HepG2 (cell line): ENCODE results near the gene SYNE3. TPM values are rescaled to one million over a fixed set of nuclear protein-coding genes. Genes with fewer than 3 reads are reported as not detected.

Source experiments
- ATAC-seq: fragments of 200-7000 bp; cut with Tn5 transposase; 3 replicates; pipeline ENCODE4 v1.9.1; 2020; ENCODE audit warnings: mild to moderate bottlenecking, moderate library complexity
- BruUV-seq: library from RNA; stranded (reverse); fragments of 400-500 nt; replicated peaks from 2 replicates; lab custom pipeline; 2021; lab: Mats Ljungman, UMichigan
- CTCF ChIA-PET: fragments of 300-600 bp; formaldehyde crosslinking; extraction: SDS; loops from one replicate; lab custom pipeline; 2021; ENCODE audit warnings: low total read pairs, inconsistent platforms, low intra/inter-chr PET ratio; lab: Yijun Ruan, JAX
- POLR2A ChIA-PET: fragments of 350-600 bp; sonication (Branson Sonifier 250); formaldehyde crosslinking; loops from one replicate; lab custom pipeline; 2020; ENCODE audit warnings: antibody characterized with exemption, inconsistent platforms; lab: Yijun Ruan, JAX
- DNase-seq: peaks from one replicate; pipeline ENCODE4 v3.0.0-alpha.2; 2015; ENCODE audit warnings: low spot score
- FAIRE-seq: peaks from 3 replicates; lab custom pipeline; 2011; peaks lifted over from hg19 to GRCh38; lab: Jason Lieb, UNC
- H2AFZ ChIP-seq: one replicate; pipeline ENCODE4 v1.6.1; 2011; ENCODE audit warnings: low read length, inconsistent platforms
- H3K27ac ChIP-seq: fragments of 300-600 bp; 3 replicates; pipeline ENCODE4 v1.8.0; 2011; ENCODE audit warnings: mixed run types, mild to moderate bottlenecking, mixed read lengths, low read length, inconsistent platforms; ENCODE audit not compliant: insufficient read depth; ENCODE audit errors: extremely low read length
- H3K27me3 ChIP-seq, 2 experiments: fragments of 200-600 bp in 1 of 2; 2 replicates in 1 of 2; 3 replicates in 1 of 2; pipeline versions ENCODE4 v1.6.0 to v1.8.0; 2011; ENCODE audit warnings: low read length in 2 of 2, mild to moderate bottlenecking in 2 of 2, moderate library complexity in 2 of 2, inconsistent platforms in 1 of 2; ENCODE audit not compliant: insufficient read depth in 2 of 2, control insufficient read depth in 1 of 2
- H3K36me3 ChIP-seq, 2 experiments: fragments of 200-600 bp in 1 of 2; replicated peaks in 1 of 2; 2 replicates in 1 of 2; 3 replicates in 1 of 2; pipeline versions ENCODE4 v1.5.1 to v1.8.0; 2011; ENCODE audit warnings: low read length in 2 of 2, inconsistent platforms in 1 of 2; ENCODE audit not compliant: insufficient read depth in 2 of 2, control insufficient read depth in 1 of 2
- H3K4me1 ChIP-seq: 2 replicates; pipeline ENCODE4 v1.5.1; 2012; ENCODE audit warnings: low read length, inconsistent platforms; ENCODE audit not compliant: insufficient read depth
- H3K4me2 ChIP-seq: 2 replicates; pipeline ENCODE4 v1.6.0; 2011; ENCODE audit warnings: low read depth, low read length, inconsistent platforms
- H3K4me3 ChIP-seq, 3 experiments: fragments of 200-600 bp in 1 of 3; sonication (generic), shearing (Covaris generic) in 1 of 3; replicated peaks in 1 of 3; 2 replicates each; pipeline ENCODE4 v1.5.1; 2011 to 2016; ENCODE audit warnings: low read length in 3 of 3, inconsistent platforms in 2 of 3, low read depth in 2 of 3, mild to moderate bottlenecking in 2 of 3, control low read depth in 1 of 3, mixed read lengths in 1 of 3; ENCODE audit not compliant: insufficient read depth in 1 of 3
- H3K79me2 ChIP-seq: one replicate; pipeline ENCODE4 v1.6.1; 2011; ENCODE audit warnings: low read length, inconsistent platforms; ENCODE audit not compliant: insufficient read depth
- H3K9ac ChIP-seq: 2 replicates; pipeline ENCODE4 v1.6.0; 2011; ENCODE audit warnings: mild to moderate bottlenecking, low read depth, low read length, inconsistent platforms; ENCODE audit not compliant: insufficient read depth
- H3K9me3 ChIP-seq: 2 replicates; pipeline ENCODE4 v1.5.1; 2012; ENCODE audit warnings: mild to moderate bottlenecking, low read length
- H4K20me1 ChIP-seq: 2 replicates; pipeline ENCODE4 v1.6.0; 2011; ENCODE audit warnings: inconsistent platforms, mild to moderate bottlenecking, low read length, moderate library complexity; ENCODE audit not compliant: insufficient read depth
- ATF7 ChIP-seq, 2 experiments: fragments of 450-650 bp in 1 of 2; sonication (generic) in 1 of 2; formaldehyde crosslinking in 1 of 2; IDR thresholded peaks; 2 replicates each; pipeline versions ENCODE4 v1.4.0 to v1.6.1; 2016 to 2020; ENCODE audit warnings: antibody characterized with exemption in 1 of 2, mild to moderate bottlenecking in 1 of 2, missing genetic modification reagents in 1 of 2
- NFYB ChIP-seq: sonication (generic); formaldehyde crosslinking; IDR thresholded peaks from 2 replicates; pipeline ENCODE4 v1.4.0; 2020; ENCODE audit warnings: missing genetic modification reagents
- SNAPC2 ChIP-seq: sonication (generic); formaldehyde crosslinking; IDR thresholded peaks from 2 replicates; pipeline ENCODE4 v1.8.1; 2022; ENCODE audit warnings: mild to moderate bottlenecking, missing genetic modification reagents
- ZNF33B ChIP-seq: sonication (generic); formaldehyde crosslinking; IDR thresholded peaks from 2 replicates; pipeline ENCODE4 v1.5.1; 2020; ENCODE audit warnings: mild to moderate bottlenecking, missing genetic modification reagents
- ZNF546 ChIP-seq: sonication (generic); formaldehyde crosslinking; conservative IDR thresholded peaks from 2 replicates; pipeline ENCODE4 v1.8.1; 2023; ENCODE audit warnings: mild to moderate bottlenecking, missing genetic modification reagents
- WGBS: methylation state at CpG from one replicate; pipeline ENCODE4 v1.1.6; 2017; ENCODE audit warnings: low lambda C conversion rate; 5-methylcytosine and 5-hydroxymethylcytosine counted together
- in situ Hi-C: cut with HindIII; loops from 2 replicates; pipeline ENCODE4 v1.10.0; 2017; ENCODE audit warnings: low pct_unique_long_range_greater_than_20kb; ENCODE audit not compliant: extremely low pct_ligation_motif_present
- intact Hi-C: fragments of 100-400 bp; cut with micrococcal nuclease; formaldehyde crosslinking; loops from one replicate; pipeline ENCODE4 v1.10.0; 2022; ENCODE audit not compliant: unreplicated experiment
- polyA plus RNA-seq, 8 experiments: library from polyadenylated mRNA; depleted of rRNA in 3 of 8; stranded (reverse) in 7 of 8; unstranded in 1 of 8; fragments of >200 nt; fragmentation: Illumina TruSeq in 4 of 8; extraction: Trizol in 4 of 8; gene quantifications; 2 replicates each; pipeline versions ENCODE4 v1.2.1 to v1.2.3, GENCODE V29; 2011 to 2016; ENCODE audit warnings: low read depth in 4 of 8, missing spikeins in 1 of 8, mixed read lengths in 1 of 8; ENCODE audit not compliant: insufficient read depth in 1 of 8
- total RNA-seq, 5 experiments: library from RNA; depleted of rRNA; stranded (reverse); fragments of >200 nt; fragmentation: Illumina TruSeq; extraction: Trizol; gene quantifications; 2 replicates each; pipeline ENCODE4 v1.2.3, GENCODE V29; 2016; ENCODE audit warnings: low read depth in 1 of 5
- TF ChIP-seq, protein P1 (sequence below): sonication (generic); formaldehyde crosslinking; IDR thresholded peaks from 2 replicates; pipeline ENCODE4 v1.5.1; 2020; ENCODE audit warnings: missing genetic modification reagents, mild to moderate bottlenecking, borderline replicate concordance
- TF ChIP-seq, protein P2 (sequence below), 2 experiments: sonication (generic) in 1 of 2; formaldehyde crosslinking in 1 of 2; IDR thresholded peaks; 2 replicates each; pipeline versions ENCODE4 v1.5.1 to v1.6.1; 2011 to 2020; ENCODE audit warnings: borderline replicate concordance in 1 of 2, low read depth in 1 of 2, low read length in 1 of 2, mild to moderate bottlenecking in 1 of 2, missing genetic modification reagents in 1 of 2, moderate library complexity in 1 of 2
- TF ChIP-seq, protein P3 (sequence below): sonication (generic); formaldehyde crosslinking; IDR thresholded peaks from 2 replicates; pipeline ENCODE4 v1.8.0; 2022; ENCODE audit warnings: mild to moderate bottlenecking, missing genetic modification reagents, moderate library complexity
- TF ChIP-seq, protein P4 (sequence below): sonication (generic); formaldehyde crosslinking; IDR thresholded peaks from 2 replicates; pipeline ENCODE4 v1.5.1; 2020; ENCODE audit warnings: missing genetic modification reagents, mild to moderate bottlenecking, borderline replicate concordance
- TF ChIP-seq, protein P5 (sequence below): sonication (generic); formaldehyde crosslinking; IDR thresholded peaks from 2 replicates; pipeline ENCODE4 v1.4.0; 2020; ENCODE audit warnings: missing genetic modification reagents, borderline replicate concordance
- TF ChIP-seq, protein P6 (sequence below): sonication (generic); formaldehyde crosslinking; IDR thresholded peaks from 2 replicates; pipeline ENCODE4 v1.5.0; 2020; ENCODE audit warnings: mild to moderate bottlenecking, low read depth, missing genetic modification reagents, borderline replicate concordance

SYNE3 gene
- total and polyA plus RNA-seq, 2 of the 13 experiments (the other 11 are each of a cell fraction or from before 2014, with no cell fraction given), result 7.8 to 8.0 TPM

DNA sequence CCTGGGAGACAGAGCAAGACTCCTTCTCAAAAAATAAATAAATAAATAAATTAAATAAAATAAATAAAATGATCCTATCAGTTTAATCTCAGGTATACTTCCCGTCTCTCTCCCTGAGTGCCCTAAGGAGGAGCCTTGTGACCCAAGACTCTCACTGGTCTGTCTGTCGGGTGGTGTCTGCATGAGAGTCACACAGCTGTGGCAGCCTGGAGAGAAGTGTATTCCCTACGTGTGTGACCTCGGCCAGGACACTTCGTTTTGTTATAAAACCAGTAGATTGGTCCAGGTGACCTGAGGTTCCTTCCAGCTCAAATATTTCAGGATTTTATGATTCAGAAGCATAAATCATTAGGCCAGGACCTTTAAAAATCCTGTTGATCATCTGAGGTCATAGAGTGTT is 4.8 kb downstream of the SYNE3 start:
- ChIA-PET POLR2A (no interaction called here), CTCF (no interaction called here)
- DNase-seq (no peak), ATAC-seq (no peak), FAIRE-seq (no peak)
- in situ Hi-C loops (no loop called here), intact Hi-C loops (no loop called here)
- Histone ChIP-seq H3K4me3 (no peak overlapping the region), H3K9ac (no peak overlapping the region), H3K27ac (no peak overlapping the region), H3K4me2 (no peak overlapping the region), H2AFZ (no peak overlapping the region), H4K20me1 (no peaks in the 10 kb centered on the region), H3K4me1 (peaks cover 29% of the 10 kb centered on the region), H3K27me3 (no peaks in the 10 kb centered on the region; a peak in 1 of 5 replicates), H3K79me2 (peaks cover 33% of the 10 kb centered on the region), H3K36me3 (peaks cover 0 to 8% of the 10 kb centered on the region in 2 experiments; a peak in 1 of 5 replicates), H3K9me3 (no peaks in the 10 kb centered on the region)
- TF ChIP-seq, protein P1, sequence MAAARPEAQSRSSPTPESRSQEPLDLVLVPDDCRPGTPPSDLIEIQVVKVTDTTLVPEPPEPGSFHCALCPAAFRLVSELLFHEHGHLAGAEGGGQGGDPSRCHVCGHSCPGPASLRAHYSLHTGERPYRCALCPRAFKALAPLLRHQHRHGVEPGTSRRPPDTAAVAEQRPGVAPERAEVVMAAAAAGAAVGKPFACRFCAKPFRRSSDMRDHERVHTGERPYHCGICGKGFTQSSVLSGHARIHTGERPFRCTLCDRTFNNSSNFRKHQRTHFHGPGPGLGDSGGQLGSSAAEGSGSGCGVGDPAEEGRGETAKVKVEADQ (CRISPR knock-in tag), result no peak
- TF ChIP-seq, protein P2, sequence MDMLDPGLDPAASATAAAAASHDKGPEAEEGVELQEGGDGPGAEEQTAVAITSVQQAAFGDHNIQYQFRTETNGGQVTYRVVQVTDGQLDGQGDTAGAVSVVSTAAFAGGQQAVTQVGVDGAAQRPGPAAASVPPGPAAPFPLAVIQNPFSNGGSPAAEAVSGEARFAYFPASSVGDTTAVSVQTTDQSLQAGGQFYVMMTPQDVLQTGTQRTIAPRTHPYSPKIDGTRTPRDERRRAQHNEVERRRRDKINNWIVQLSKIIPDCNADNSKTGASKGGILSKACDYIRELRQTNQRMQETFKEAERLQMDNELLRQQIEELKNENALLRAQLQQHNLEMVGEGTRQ (IDR thresholded peaks at IDR 0.05; ENCODE audit: low read depth, low read length), result no peak
- TF ChIP-seq, protein P2 (CRISPR knock-in tag; IDR thresholded peaks at IDR 0.05; ENCODE audit: borderline replicate concordance), result no peak
- no peak for TF ChIP-seq NFYB (CRISPR knock-in tag)
- TF ChIP-seq, protein P3, sequence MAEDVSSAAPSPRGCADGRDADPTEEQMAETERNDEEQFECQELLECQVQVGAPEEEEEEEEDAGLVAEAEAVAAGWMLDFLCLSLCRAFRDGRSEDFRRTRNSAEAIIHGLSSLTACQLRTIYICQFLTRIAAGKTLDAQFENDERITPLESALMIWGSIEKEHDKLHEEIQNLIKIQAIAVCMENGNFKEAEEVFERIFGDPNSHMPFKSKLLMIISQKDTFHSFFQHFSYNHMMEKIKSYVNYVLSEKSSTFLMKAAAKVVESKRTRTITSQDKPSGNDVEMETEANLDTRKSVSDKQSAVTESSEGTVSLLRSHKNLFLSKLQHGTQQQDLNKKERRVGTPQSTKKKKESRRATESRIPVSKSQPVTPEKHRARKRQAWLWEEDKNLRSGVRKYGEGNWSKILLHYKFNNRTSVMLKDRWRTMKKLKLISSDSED (CRISPR knock-in tag), result no peak
- TF ChIP-seq, protein P4, sequence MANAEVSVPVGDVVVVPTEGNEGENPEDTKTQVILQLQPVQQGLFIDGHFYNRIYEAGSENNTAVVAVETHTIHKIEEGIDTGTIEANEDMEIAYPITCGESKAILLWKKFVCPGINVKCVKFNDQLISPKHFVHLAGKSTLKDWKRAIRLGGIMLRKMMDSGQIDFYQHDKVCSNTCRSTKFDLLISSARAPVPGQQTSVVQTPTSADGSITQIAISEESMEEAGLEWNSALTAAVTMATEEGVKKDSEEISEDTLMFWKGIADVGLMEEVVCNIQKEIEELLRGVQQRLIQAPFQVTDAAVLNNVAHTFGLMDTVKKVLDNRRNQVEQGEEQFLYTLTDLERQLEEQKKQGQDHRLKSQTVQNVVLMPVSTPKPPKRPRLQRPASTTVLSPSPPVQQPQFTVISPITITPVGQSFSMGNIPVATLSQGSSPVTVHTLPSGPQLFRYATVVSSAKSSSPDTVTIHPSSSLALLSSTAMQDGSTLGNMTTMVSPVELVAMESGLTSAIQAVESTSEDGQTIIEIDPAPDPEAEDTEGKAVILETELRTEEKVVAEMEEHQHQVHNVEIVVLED (CRISPR knock-in tag), result no peak
- TF ChIP-seq, protein P5, sequence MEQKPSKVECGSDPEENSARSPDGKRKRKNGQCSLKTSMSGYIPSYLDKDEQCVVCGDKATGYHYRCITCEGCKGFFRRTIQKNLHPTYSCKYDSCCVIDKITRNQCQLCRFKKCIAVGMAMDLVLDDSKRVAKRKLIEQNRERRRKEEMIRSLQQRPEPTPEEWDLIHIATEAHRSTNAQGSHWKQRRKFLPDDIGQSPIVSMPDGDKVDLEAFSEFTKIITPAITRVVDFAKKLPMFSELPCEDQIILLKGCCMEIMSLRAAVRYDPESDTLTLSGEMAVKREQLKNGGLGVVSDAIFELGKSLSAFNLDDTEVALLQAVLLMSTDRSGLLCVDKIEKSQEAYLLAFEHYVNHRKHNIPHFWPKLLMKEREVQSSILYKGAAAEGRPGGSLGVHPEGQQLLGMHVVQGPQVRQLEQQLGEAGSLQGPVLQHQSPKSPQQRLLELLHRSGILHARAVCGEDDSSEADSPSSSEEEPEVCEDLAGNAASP (CRISPR knock-in tag), result no peak
- TF ChIP-seq, protein P6, sequence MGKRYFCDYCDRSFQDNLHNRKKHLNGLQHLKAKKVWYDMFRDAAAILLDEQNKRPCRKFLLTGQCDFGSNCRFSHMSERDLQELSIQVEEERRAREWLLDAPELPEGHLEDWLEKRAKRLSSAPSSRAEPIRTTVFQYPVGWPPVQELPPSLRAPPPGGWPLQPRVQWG (CRISPR knock-in tag), result no peak
- no peak for TF ChIP-seq ZNF546
- TF ChIP-seq ATF7 (IDR thresholded peaks at IDR 0.05), result no peak
- TF ChIP-seq ATF7 (CRISPR knock-in tag; IDR thresholded peaks at IDR 0.05), result no peak
- no peak for TF ChIP-seq ZNF33B (CRISPR knock-in tag)
- no peak for TF ChIP-seq SNAPC2
- 94% methylated on average over 5 of the region's 5 CpGs for WGBS
- BruUV-seq, result no TSS peak
